GM12872 (cell line): ENCODE results near the gene FGD3.

Experiments used
- CTCF ChIP-seq: IDR thresholded peaks from 3 replicates; pipeline ENCODE4 v1.5.1; 2011; ENCODE audit warnings: low read depth, mild to moderate bottlenecking, low read length, moderate library complexity; ENCODE audit not compliant: insufficient read depth

Gene FGD3

GRCh38 chr9:93024986-93025630 is 77.8 kb downstream of the FGD3 start:
- TF ChIP-seq CTCF: no peak

GRCh38 chr9:93025736-93026135 is 78.4 kb downstream of the FGD3 start:
- TF ChIP-seq CTCF: no peak

GRCh38 chr9:93026640-93027039 is 79.3 kb downstream of the FGD3 start:
- TF ChIP-seq CTCF: no peak

GRCh38 chr9:93027750-93028149 is 80.4 kb downstream of the FGD3 start:
- TF ChIP-seq CTCF: no peak

GRCh38 chr9:93028448-93029006 is 81.2 kb downstream of the FGD3 start:
- TF ChIP-seq CTCF: no peak

GRCh38 chr9:93030642-93031628 is 83.6 kb downstream of the FGD3 start:
- TF ChIP-seq CTCF: no peak
